ENCODE data around the gene SYT9.
A peak's percentile ranks its signal among the peaks of the same experiment; 100 is the strongest.

SYT9 gene

DNA sequence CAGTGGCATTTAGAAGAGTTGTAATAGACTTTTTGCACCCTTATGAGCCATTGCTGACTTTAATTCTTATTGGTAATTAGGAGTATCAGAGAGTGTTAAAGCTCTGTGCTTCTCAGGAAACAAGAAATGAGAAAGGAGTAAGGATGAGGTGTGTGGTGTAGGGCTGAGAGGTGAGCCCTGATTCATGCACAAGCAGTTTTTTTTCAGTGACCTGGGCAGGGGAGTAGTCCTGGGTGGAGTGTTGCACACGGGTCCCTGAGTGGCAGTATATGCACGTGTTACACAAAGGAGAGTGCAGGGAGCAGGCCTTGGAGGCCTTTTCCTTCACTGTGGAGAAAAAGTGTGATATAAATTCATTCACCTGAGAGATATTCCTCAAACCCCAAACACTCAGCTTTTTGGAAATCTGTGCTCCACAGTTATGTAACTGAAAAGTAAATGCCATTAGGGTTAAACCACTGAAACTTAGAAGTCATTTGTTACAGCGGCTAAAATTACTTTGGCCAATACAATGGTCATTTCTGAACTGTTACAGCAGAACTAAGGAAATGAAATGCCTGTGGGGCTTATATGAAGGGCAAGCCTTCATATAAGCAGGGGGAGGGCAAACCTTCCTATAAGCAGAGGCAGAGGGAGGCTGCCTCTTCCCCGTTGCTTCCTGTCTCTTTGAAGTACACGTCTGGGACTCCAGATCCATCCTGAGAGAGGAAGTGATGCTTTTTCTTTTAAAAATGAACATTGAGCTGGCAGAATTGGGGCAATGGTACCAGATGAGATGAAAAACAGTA lies 171.0 kb downstream of the SYT9 start:
- Mint-ChIP-seq H3K4me3 (no peak overlapping the region), H3K27ac (no peak overlapping the region), H3K36me3 (no peaks in the 10 kb centered on the region), H3K9me3 (no peaks in the 10 kb centered on the region), H3K4me1 (peaks cover 21% of the 10 kb centered on the region), H3K27me3 (no peaks in the 10 kb centered on the region)

DNA sequence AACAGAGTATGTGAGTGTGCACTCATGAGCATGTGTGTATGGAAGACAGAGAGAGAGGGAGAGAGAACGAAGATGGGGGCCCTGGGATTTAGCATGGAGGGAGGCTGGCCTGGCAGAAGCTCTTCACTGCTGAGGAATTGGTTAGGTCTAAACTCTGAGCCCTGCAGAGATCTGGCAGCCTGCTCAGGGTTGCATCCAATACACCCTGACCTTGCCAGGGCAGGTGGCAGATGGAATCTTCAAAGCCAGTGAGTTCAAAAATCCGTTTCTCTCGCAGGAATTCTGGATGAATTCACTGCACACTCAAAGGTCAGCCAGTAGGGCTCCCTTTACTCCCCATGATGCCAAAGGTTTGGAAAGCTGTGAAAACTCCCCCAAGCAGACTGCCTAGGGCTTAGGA lies 172.2 kb downstream of the SYT9 start:
- H3K36me3 Mint-ChIP-seq: no peaks in the 10 kb centered on the region
- H3K9me3 Mint-ChIP-seq: no peaks in the 10 kb centered on the region
- peaks cover 21% of the 10 kb centered on the region for H3K4me1 Mint-ChIP-seq
- no peak overlapping the region for H3K4me3 Mint-ChIP-seq
- no peaks in the 10 kb centered on the region for H3K27me3 Mint-ChIP-seq
- H3K27ac Mint-ChIP-seq: no peak overlapping the region

DNA sequence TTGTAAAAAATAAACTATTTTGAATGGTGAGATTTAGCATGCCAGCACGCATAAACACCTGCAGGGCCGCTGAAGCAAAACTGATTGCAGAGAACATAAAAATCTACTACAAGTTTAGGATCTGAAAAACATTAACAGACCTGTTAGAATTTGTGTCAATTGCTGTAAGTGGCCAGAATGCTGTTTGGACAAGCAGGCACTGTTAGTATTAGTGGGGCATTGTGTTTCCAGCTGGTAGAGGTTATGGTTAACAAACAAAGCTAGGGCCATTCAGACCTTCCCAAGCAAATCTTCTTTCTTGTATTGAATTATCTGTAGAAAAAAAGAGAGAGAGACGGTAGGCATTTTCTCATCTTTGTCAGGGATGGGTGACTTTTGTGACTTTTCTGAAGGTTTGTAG lies 176.0 kb downstream of the SYT9 start:
- H3K9me3 Mint-ChIP-seq: no peaks in the 10 kb centered on the region

DNA sequence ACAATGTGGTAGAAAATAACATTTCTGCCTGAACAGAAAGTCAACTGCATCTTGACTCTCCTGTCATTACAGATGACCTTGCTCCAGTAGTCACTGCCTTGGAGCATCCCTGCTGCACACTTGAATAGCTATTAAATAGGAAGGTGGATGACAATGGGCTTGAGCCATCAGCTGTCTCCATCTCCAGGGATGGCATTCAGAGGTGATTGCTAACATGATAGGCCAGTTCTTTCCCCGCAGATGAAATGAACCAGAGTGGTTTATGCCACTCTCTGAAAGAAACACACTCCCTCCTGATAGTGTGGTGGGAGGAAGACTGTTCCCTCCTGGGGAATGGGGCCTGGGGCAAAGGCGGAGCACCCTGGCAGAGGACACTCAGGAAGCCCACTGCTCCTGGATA lies 176.5 kb downstream of the SYT9 start:
- H3K27me3 Mint-ChIP-seq: no peaks in the 10 kb centered on the region
- no peaks in the 10 kb centered on the region for H3K36me3 Mint-ChIP-seq
- H3K4me3 Mint-ChIP-seq: no peak overlapping the region
- H3K4me1 Mint-ChIP-seq: peaks cover 7% of the 10 kb centered on the region
- no peaks in the 10 kb centered on the region for H3K9me3 Mint-ChIP-seq
- peak overlapping the region; percentile 1 for H3K27ac Mint-ChIP-seq

More for the DNA sequence above, 176.0 kb downstream of the SYT9 start:
- H3K27me3 Mint-ChIP-seq: no peaks in the 10 kb centered on the region
- H3K4me1 Mint-ChIP-seq: peaks cover 12% of the 10 kb centered on the region
- no peak overlapping the region for H3K4me3 Mint-ChIP-seq
- H3K36me3 Mint-ChIP-seq: no peaks in the 10 kb centered on the region
- no peak overlapping the region for H3K27ac Mint-ChIP-seq

DNA sequence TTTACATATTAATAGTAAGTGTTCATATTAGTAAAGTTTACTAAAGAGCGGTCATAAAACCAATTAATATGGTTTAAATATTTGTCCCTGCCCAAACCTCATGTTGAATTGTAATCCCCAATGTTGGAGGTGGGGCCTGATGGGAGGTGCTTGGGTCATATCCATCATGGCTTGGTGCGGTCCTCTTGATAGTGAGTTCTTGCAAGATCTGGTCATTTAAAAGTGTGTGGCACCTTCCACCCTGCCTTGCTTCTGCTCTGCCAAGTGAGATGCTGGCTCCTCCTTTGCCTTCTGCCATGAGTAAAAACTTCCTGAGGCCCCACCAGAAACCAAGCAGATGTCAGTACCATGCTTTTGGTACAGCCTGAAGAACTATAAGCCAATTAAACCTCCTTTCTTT lies 178.8 kb downstream of the SYT9 start:
- no peaks in the 10 kb centered on the region for H3K27me3 Mint-ChIP-seq
- H3K9me3 Mint-ChIP-seq: no peaks in the 10 kb centered on the region
- no peak overlapping the region for H3K27ac Mint-ChIP-seq
- H3K4me1 Mint-ChIP-seq: no peaks in the 10 kb centered on the region
- H3K36me3 Mint-ChIP-seq: no peaks in the 10 kb centered on the region
- no peak overlapping the region for H3K4me3 Mint-ChIP-seq

DNA sequence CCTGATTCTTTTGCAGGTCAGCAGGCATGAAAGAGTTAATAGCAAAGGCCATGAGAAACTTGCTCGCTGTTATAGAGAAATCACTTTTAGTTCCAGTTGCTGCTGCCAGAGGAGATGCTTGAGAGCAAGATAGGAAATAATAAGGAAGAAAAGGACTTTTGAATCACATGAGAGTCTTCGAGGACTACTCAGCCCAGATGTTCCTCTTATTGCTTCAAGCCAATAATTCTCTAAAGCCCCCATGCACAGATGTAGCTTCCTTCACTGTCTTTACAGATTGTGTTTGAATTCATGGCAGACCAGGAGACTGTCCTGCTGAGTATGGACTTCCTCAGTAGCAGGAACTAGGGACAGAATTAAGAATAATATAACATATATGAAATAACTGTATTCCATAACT lies 183.5 kb downstream of the SYT9 start:
- H3K4me3 Mint-ChIP-seq: no peak overlapping the region
- no peaks in the 10 kb centered on the region for H3K36me3 Mint-ChIP-seq
- no peaks in the 10 kb centered on the region for H3K27me3 Mint-ChIP-seq
- H3K4me1 Mint-ChIP-seq: peaks cover 16% of the 10 kb centered on the region
- no peak overlapping the region for H3K27ac Mint-ChIP-seq
- no peaks in the 10 kb centered on the region for H3K9me3 Mint-ChIP-seq

DNA sequence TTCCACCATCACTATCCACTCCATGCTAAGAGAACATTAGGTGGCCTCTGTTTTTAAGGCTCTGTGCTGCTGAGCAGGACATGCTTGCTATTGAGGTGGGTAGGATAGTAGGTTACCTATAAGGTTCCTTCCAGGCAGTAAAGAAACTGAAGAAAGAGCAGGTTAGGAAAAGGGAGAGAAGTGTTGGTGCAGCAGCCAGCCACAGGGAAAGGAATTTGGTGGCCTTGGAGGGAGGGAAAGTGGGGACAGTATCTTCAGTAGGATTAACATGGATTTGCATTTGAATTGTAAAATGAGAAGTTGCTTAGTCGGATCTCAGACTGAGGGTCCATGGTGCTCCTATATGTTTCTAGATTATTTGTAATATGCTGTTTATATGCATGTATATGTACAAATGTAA lies 184.4 kb downstream of the SYT9 start:
- H3K4me3 Mint-ChIP-seq: peak overlapping the region; percentile 62
- H3K27me3 Mint-ChIP-seq: no peaks in the 10 kb centered on the region
- peak overlapping the region; percentile 92 for H3K27ac Mint-ChIP-seq
- H3K4me1 Mint-ChIP-seq: peaks cover 16% of the 10 kb centered on the region
- H3K9me3 Mint-ChIP-seq: no peaks in the 10 kb centered on the region
- no peaks in the 10 kb centered on the region for H3K36me3 Mint-ChIP-seq

DNA sequence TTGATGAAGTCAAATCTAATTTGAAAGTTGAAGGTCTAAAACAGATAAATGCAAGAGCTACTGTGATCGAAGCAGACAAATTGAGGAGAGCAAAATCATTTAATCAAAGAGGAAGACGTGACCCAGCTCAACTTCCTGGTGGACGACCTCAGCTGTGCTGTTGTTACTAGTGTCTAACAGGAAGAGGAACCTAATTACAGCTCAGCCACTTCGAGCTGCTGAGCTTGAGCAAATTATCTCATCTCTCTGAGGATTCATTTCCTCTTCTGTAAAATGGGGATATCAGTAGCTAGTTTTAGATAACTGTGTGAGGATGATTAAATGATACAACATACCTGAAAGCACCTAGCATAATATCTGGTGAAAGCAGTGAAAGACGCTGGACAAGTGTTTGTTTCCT lies 185.0 kb downstream of the SYT9 start:
- no peaks in the 10 kb centered on the region for H3K27me3 Mint-ChIP-seq
- H3K27ac Mint-ChIP-seq: peak overlapping the region; percentile 92
- H3K9me3 Mint-ChIP-seq: no peaks in the 10 kb centered on the region
- peak overlapping the region; percentile 62 for H3K4me3 Mint-ChIP-seq
- H3K36me3 Mint-ChIP-seq: no peaks in the 10 kb centered on the region
- H3K4me1 Mint-ChIP-seq: peaks cover 16% of the 10 kb centered on the region

DNA sequence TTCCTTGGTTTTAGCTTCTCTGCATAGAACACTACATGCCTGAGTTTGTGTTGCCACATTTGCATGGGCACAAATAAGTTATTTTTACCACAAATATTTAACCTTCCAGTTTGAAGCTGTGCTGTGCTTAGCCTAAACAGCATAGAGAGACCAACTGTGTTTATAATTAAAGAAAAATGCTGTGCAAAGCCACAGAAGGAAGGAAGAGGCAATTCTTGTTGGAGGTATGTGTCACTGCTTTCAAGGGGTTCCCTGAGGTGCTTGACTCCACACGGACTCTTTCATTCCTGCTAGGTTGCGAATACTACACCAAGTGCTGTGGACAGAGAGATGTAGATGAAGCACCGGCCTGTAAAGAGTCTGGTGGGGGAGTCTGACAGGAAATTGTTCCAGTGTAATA lies 186.0 kb downstream of the SYT9 start:
- H3K36me3 Mint-ChIP-seq: no peaks in the 10 kb centered on the region
- no peaks in the 10 kb centered on the region for H3K27me3 Mint-ChIP-seq
- H3K4me3 Mint-ChIP-seq: no peak overlapping the region
- no peak overlapping the region for H3K27ac Mint-ChIP-seq
- H3K9me3 Mint-ChIP-seq: no peaks in the 10 kb centered on the region
- H3K4me1 Mint-ChIP-seq: peaks cover 16% of the 10 kb centered on the region

DNA sequence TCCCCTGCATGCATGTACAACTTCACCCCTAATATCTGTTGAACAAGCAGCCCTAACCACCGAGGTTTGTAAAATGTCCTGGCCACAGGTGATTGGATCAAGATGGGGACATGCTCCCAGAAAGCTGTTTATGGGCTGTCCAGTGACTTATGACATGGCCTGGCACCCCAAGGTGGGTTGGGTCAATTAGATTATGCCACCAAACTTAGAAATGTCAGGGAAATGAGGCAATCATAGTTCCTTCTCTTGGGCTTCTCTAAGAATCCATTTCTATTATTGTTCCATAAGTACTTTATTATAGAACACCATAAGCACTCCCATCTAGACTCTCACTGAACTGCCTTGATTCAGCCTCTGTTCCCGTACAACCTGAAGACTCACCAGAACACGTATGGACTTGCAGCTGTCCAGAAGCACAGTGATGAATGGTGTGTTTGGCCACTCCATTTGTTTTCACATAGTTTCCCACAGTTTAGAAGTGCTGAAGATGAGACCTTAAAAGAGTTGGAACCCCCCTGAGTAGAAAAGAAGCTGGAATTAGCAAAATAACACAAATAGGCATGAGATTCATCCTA lies 188.1 kb downstream of the SYT9 start:
- Mint-ChIP-seq H3K27ac (no peak overlapping the region), H3K9me3 (no peaks in the 10 kb centered on the region), H3K27me3 (no peaks in the 10 kb centered on the region), H3K4me3 (no peak overlapping the region), H3K36me3 (no peaks in the 10 kb centered on the region), H3K4me1 (peaks cover 16% of the 10 kb centered on the region)

DNA sequence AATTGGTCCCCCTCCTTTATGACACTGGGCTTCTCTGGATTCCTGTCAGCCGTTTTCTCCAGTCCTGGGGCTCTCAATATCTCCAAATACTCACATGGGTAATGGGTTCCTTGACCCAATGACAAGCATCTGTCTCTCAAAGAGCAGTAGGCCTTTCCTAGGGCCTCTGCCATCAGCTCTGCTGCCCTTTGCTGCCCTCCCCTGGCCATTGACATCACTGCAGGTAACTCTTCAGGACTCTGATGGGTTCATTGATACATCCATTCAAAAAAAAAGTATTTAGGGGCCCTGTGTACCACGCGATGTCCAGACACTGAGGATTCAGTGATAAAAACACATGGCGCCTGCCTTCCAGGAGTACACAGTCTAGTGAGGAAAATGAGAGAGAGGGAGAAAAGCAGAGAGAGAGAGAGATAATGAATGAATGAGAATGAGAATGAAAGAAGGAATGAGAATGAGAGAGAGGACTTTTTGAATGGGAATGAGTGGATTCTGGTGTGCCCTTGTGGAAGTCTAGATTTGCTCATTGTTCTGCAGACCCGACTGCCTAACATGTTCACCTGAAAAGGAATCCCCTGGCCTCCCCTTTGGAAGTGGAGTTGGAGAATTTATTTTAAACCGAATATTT lies 191.0 kb downstream of the SYT9 start:
- Mint-ChIP-seq H3K4me1 (no peaks in the 10 kb centered on the region), H3K36me3 (no peaks in the 10 kb centered on the region), H3K27me3 (no peaks in the 10 kb centered on the region), H3K27ac (no peak overlapping the region), H3K9me3 (no peaks in the 10 kb centered on the region), H3K4me3 (no peak overlapping the region)

DNA sequence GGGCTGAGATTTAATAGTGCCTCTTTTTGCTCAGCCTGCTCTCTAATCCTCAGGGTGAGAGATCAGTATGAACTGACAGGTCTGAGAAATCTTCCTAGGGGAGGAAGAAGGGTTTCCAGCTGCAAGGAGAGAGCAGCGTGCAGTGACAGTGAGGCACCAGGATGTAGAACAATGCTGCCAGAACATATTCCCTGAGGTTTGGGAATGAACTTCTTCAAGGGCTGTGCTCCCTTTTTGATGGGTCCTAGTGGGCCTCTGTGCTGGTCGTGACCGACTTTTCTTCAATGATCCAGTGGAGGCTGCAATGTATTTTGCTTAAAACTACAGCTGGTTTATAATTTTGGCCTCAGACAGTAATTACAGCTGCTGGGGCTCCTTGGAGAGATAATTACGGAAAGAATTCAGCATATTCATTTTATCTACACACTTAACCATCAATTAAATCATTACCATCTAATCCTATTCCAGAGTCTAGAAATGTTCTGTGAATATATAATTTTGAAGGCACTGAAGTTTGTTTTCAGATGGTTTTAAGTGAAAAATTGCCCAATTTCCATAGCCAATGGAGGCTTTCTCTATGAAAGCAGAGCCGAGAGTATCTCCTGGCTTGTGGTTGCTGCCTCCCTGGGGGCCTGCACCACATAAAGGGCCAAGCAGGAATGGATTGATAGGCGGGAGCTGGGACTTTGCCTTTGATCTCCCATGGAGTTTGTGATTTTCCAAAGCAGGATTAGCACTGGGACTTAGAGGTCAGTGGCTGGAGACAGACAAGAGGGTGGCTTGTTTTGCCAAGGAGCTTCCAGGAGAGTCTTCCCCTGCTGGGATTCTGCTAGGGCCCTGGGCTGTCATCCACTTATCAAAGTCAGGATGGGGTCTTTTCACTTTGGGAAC lies 192.6 kb downstream of the SYT9 start:
- no peaks in the 10 kb centered on the region for H3K9me3 Mint-ChIP-seq
- no peaks in the 10 kb centered on the region for H3K27me3 Mint-ChIP-seq
- no peak overlapping the region for H3K4me3 Mint-ChIP-seq
- no peaks in the 10 kb centered on the region for H3K4me1 Mint-ChIP-seq
- H3K36me3 Mint-ChIP-seq: no peaks in the 10 kb centered on the region
- no peak overlapping the region for H3K27ac Mint-ChIP-seq

DNA sequence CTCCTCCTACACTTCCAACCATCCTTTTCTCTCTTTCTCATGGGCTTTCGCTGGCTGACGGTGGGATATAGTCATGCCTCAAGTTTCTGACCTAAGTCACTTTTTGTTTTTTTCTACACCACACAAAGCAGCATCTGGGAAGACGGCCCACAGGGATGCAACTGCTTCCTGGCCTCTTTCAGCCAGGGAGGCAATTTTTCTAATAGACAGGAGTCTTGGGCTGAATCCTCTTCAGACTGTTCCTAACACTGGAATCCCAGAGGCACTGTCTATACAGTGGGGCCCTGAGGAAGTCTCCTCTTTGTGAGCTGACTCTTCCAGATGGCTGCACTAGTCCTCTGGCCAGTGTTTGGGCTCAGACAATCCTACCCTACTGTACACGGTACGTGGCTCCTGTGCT lies 193.9 kb downstream of the SYT9 start:
- Mint-ChIP-seq H3K27ac (no peak overlapping the region), H3K27me3 (no peaks in the 10 kb centered on the region), H3K9me3 (no peaks in the 10 kb centered on the region), H3K36me3 (no peaks in the 10 kb centered on the region), H3K4me1 (no peaks in the 10 kb centered on the region), H3K4me3 (no peak overlapping the region)

DNA sequence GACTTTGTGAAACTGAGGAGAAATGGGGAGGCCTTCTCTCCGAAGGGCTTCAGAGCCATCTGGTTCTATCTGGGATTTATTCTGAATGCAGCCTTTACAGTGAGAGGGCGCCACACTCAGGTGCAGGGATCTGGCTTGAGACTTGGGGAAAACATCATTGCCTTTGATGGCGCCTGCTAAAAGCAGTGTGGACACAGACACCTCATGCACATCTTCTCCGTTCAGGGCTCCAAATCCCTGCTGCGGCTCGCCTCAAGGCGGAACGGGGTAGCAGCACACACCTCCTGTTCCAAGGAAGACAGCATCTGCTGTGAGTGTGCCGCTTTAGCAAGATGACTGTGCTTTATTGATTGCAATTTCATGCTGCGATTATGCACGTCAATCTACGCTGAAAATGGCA lies 196.5 kb downstream of the SYT9 start:
- no peaks in the 10 kb centered on the region for H3K36me3 Mint-ChIP-seq
- no peaks in the 10 kb centered on the region for H3K27me3 Mint-ChIP-seq
- H3K4me1 Mint-ChIP-seq: no peaks in the 10 kb centered on the region

DNA sequence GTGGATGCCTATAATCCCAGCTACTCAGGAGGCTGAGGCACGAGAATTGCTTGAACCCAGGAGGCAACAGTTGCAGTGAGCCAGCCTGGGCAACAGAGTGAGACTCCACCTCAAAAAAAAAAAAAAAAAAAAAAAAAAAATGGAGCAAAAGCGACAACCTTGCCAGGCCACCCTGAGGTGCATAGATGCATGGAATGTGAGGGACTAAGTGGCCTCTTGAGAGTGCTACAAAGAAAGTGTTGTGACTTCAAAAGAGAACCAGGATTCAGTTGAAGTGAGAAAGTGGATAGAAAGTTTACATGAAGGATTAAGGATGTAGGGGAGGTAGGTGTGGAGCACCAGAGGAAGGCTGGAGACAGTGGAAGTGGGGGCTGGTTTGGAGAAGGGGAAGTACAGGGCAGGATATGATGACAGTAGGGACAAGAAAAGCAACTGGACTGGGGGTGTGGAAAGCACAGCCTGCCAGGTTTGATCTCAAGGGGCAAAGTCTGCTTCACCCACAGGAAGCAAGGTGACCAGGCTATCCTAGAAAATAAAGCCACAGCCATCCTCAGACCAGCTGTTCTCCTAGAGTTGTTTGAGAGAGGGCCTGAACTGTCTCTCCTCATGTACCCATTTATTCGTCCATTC lies 197.6 kb downstream of the SYT9 start:
- Mint-ChIP-seq H3K9me3 (no peaks in the 10 kb centered on the region), H3K27me3 (no peaks in the 10 kb centered on the region), H3K4me1 (no peaks in the 10 kb centered on the region), H3K27ac (no peak overlapping the region), H3K4me3 (no peak overlapping the region), H3K36me3 (no peaks in the 10 kb centered on the region)

More for the DNA sequence above, 196.5 kb downstream of the SYT9 start:
- Mint-ChIP-seq H3K4me3 (no peak overlapping the region), H3K9me3 (no peaks in the 10 kb centered on the region), H3K27ac (no peak overlapping the region)

Data from activated naive CD4-positive, alpha-beta T cell treated with anti-CD3 and anti-CD28 coated beads, Interleukin-2, amount 50 U/mL, for 24 hours (primary cell).